GM23338 (cell line): ENCODE data around the gene CFAP74.

Experiments
- CREB1 ChIP-seq: fragments of 250-450 bp; sonication (Bioruptor Pico); IDR thresholded peaks from 2 replicates; pipeline ENCODE4 v1.5.0; 2020; ENCODE audit warnings: low read depth, mild to moderate bottlenecking, moderate library complexity
- CTCF ChIP-seq, 2 experiments: fragments of 200-600 bp in 1 of 2; sonication (generic) in 1 of 2; conservative IDR thresholded peaks; 2 replicates each; pipeline versions ENCODE4 v1.5.1 to v1.6.1; 2016 to 2017; ENCODE audit warnings: antibody characterized with exemption in 2 of 2, low read depth in 2 of 2, mild to moderate bottlenecking in 2 of 2, moderate library complexity in 1 of 2
- EZH2 ChIP-seq: fragments of 200-600 bp; sonication (generic); IDR thresholded peaks from one replicate; pipeline ENCODE4 v1.8.0; 2017; ENCODE audit warnings: antibody characterized with exemption, mild to moderate bottlenecking, low read depth; ENCODE audit not compliant: unreplicated experiment
- EZH2phosphoT487 ChIP-seq: fragments of 200-600 bp; sonication (generic); IDR thresholded peaks from one replicate; pipeline ENCODE4 v1.8.1; 2018; ENCODE audit warnings: antibody characterized with exemption; ENCODE audit not compliant: unreplicated experiment
- POLR2AphosphoS5 ChIP-seq: IDR thresholded peaks from 2 replicates; pipeline ENCODE4 v1.6.1; 2016; ENCODE audit warnings: antibody characterized with exemption, low read depth
- ZNF114 ChIP-seq: fragments of 250-450 bp; sonication (Bioruptor Pico); IDR thresholded peaks from 2 replicates; pipeline ENCODE4 v1.5.0; 2020; ENCODE audit warnings: mild to moderate bottlenecking, moderate library complexity
- TF ChIP-seq, protein P1 (sequence below): IDR thresholded peaks from one replicate; pipeline ENCODE4 v1.6.1; 2018; ENCODE audit warnings: antibody characterized with exemption; ENCODE audit not compliant: unreplicated experiment

GRCh38 chr1:1920608-1921458 lies 82.8 kb downstream of the CFAP74 start:
- TF ChIP-seq CTCF (conservative IDR thresholded peaks at IDR 0.05; ENCODE audit: low read depth in 2 of 2) (no peak), POLR2AphosphoS5 (no peak), EZH2phosphoT487 (no peak), ZNF114 (no peak), CREB1 (CRISPR knock-in tag) (no peak), EZH2 (no peak)
- TF ChIP-seq, protein P1, sequence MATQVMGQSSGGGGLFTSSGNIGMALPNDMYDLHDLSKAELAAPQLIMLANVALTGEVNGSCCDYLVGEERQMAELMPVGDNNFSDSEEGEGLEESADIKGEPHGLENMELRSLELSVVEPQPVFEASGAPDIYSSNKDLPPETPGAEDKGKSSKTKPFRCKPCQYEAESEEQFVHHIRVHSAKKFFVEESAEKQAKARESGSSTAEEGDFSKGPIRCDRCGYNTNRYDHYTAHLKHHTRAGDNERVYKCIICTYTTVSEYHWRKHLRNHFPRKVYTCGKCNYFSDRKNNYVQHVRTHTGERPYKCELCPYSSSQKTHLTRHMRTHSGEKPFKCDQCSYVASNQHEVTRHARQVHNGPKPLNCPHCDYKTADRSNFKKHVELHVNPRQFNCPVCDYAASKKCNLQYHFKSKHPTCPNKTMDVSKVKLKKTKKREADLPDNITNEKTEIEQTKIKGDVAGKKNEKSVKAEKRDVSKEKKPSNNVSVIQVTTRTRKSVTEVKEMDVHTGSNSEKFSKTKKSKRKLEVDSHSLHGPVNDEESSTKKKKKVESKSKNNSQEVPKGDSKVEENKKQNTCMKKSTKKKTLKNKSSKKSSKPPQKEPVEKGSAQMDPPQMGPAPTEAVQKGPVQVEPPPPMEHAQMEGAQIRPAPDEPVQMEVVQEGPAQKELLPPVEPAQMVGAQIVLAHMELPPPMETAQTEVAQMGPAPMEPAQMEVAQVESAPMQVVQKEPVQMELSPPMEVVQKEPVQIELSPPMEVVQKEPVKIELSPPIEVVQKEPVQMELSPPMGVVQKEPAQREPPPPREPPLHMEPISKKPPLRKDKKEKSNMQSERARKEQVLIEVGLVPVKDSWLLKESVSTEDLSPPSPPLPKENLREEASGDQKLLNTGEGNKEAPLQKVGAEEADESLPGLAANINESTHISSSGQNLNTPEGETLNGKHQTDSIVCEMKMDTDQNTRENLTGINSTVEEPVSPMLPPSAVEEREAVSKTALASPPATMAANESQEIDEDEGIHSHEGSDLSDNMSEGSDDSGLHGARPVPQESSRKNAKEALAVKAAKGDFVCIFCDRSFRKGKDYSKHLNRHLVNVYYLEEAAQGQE: no peak
